GM18867 (cell line): ENCODE measurements around the gene ELK4.
A peak's percentile ranks its signal among the peaks of the same experiment; 100 is the strongest.

ENCODE experiments used
- ATAC-seq: cut with Tn5 transposase; IDR thresholded peaks from one replicate; pipeline ENCODE4 v1.9.1; 2021; ENCODE audit warnings: mild to moderate bottlenecking, moderate library complexity; ENCODE audit not compliant: unreplicated experiment

The ELK4 gene

GRCh38 chr1:205630241-205630640 is 1.6 kb downstream of the ELK4 start:
- no peak for ATAC-seq

- ATAC-seq, result no peak
Observed at GRCh38 chr1:205629751-205630150, 2.1 kb downstream of the ELK4 start.

DNA sequence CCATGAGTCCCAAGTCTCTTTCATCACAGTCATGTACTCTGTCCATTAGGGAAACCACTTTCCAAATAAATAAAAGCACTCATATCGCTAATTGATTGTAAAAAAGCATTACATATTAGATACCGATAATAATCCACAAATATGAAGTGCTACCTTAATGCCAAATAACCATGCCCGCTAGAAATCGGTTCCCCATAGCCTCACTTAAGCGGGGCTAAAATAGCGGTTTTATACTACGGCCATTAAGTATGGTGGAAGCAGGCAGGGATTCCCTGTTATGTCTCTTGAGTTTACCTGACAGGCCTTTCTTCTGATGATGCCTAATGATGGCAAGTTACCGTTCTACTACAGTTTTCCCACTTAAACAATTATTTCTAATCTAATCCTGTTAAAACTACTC is 3.9 kb downstream of the ELK4 start:
- no peak for ATAC-seq

GRCh38 chr1:205626216-205626615 is 5.6 kb downstream of the ELK4 start:
- ATAC-seq, result no peak

DNA sequence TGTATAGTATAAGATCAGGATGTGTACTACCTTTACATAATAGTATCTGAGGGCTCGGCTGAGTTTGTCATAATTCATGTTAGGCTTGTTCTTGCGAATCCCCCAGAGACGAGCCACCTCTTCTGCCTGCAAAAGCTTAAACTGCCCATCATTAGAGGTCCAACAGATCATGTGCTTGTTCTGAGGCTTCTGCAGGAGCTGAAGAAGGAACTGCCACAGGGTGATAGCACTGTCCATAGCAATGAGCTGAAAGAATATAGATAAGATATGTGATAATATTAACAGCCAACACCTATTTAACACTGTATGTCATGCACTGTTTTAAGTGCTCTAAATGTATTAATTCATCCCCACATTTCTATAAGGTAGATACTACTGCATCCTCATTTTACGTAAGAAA is 8.2 kb downstream of the ELK4 start:
- ATAC-seq, result no peak

DNA sequence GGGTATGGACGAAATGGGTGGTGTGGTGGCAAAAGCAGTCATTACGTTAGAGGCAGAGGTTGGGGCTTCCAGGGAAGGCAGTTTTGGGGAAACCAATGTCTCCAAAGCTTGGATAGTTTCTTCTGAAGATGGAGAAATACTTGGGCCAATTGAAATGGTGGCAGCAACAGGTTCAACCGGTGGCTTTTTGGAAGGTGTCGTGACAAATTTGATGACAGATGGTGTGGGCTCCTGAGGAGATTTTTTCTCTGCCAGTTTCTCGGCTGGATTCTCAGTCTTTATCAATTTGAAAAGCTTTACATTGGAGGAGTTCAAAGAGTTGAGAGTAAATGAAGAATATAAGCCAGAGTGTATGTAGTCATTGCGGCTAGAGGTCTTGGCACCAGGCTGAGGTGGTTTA is 11.5 kb downstream of the ELK4 start:
- no peak for ATAC-seq

GRCh38 chr1:205619376-205619775 is 12.4 kb downstream of the ELK4 start:
- ATAC-seq, result no peak

DNA sequence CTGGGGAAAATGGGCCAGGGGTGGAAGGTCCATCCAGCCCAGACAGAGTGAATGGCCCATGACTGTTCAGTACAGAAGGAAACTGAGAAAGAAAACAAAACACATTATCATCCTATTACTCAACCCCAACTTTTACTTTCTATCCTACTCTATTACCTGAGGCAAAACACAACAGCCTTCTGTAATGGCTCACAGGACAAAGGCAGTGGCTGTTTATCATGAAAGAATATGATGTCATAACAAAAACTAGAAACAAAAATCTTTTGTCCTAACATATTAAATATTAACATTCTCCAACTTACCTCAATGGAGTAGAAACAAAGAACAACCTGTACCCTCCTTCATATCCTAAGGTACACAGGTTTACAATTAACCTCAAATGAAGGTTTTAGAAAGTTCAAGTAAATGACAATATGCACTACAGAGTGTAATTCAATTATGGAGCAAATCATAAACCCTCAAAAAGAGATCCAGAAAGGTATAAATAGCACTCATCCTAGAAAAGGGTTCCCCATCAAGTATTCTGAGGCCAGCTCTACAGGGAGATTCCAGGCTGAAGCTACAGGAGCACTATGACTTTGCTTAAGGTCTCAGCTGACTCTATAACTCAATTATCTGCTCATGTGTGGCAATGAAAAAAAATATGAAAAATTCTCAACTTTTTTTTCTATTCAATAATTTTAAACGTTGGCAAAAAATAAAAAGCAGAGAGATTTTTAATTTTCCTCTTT is 15.1 kb downstream of the ELK4 start:
- peak; percentile 64 for ATAC-seq

GRCh38 chr1:205615789-205616188 is 16.0 kb downstream of the ELK4 start:
- no peak for ATAC-seq

DNA sequence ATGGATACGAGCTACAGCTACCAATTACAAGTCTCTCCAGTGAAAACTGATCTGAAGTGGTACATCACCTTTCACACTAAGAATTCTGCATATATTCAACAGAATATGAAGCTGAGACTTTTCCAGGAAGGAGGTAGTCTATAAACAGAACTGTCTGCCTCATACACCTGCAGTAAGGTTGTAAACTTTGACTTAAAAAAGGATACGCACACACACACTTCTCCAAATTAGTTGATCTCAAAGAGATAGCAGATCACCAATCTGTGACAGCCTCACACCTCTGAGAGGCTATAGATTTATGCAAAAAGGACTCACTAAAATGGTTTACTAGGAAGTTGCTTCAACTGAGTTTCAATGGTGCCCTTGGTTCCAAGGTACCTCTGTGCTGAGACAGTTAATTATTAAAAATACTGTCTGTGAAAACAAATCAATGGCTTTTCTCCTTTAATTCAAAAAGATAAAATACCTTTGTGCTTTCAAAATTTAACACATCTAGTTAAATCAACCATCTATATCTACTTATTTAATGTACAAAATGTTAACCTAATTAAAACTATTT is 17.9 kb downstream of the ELK4 start:
- no peak for ATAC-seq

DNA sequence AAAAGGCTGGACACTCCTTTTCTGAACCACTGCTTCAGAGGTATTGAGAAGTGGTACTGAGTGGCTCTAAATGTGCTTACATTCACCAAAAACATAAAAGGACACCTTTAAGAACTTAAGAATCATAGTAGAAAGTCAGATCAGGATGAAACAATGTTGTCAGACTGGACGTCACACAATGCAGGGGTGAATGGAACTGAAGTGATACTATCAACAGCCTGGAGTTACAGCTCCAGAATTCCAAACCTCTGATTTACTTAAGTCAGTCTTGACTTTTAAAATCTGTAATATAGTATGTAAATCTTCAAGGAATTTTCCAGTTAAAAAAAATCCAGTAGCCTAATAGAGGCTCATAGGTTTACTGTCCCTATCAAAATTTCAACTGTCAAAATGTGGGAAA is 19.3 kb downstream of the ELK4 start:
- no peak for ATAC-seq

- ATAC-seq, result no peak
Observed at GRCh38 chr1:205612104-205612503, 19.7 kb downstream of the ELK4 start.

- no peak for ATAC-seq
Observed at GRCh38 chr1:205610901-205611466, 20.8 kb downstream of the ELK4 start.

DNA sequence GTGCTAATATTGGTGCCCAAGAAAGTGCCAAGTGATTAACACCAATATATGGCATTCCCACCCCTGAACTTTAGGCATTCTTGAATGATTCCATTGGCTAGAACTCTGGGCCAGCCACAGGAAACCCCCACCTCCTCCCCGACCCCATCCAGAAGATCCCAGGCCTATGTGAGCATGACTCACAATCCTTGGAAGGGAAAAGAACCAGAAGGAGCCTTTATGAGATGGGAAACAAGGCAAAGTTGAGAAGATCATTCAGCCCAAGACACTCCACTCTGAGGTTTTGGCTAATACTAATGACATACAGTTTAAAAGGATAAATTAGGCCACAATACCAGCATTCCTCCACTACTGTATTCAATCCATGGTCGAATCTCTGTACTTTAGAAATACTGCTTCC is 21.8 kb downstream of the ELK4 start:
- ATAC-seq, result no peak

- ATAC-seq, result no peak
Observed at GRCh38 chr1:205604825-205605505, 26.8 kb downstream of the ELK4 start.

DNA sequence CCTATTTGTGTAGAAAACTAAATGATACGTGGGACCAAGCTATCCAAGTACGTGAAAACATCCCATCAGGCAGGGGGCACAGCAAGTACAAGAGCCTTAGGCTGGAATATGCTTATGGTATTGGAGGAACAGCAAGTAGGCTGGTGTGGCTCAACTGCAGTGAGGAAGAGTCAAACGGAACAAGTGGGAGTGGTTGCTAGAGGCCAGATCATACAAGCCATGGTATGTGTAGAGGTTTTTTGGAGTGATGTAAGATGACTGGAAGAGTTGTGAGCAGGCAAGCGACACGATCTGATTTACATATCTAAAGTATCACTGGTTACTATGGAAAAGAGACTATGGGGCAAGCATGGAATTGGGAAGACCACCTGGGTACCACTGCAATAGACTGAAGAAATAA is 27.8 kb downstream of the ELK4 start:
- no peak for ATAC-seq

DNA sequence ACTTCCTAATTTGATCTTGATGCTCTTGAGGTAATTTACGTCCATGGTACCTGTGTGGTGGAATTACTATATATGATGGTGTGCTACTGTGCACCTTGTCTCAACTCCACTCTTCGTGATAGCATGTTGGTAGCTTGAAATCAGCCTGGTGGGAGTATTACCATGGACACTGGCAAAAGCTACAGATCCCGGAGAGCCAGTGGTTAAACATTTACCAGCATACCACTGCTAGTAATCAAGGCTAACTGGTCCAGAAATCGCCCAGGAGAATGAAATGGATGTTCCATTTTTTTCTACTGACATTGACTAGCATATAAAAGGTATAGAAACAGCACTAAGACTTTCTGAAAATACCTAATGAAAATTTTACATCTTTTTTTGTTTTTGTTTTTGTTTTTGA is 30.6 kb downstream of the ELK4 start:
- ATAC-seq, result no peak

DNA sequence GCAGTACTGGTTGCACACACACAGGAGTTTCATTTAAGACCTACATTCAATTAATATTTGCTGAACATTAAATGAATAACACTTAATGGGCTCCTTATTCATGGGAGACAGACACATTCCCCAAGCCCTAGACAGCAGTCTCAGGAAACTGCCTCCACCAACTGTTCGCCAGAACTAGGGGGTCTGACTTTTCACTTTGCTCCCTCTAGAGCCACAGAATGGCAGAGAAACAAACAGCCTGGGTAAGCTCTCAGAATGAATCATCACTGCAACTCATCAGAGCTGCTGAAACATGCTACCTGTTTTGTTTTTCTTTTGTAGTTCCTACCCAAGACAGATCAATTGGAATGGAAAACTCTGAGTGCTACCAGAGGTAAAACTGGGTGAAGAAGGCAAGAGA is 31.7 kb downstream of the ELK4 start:
- ATAC-seq, result peak; percentile 73

DNA sequence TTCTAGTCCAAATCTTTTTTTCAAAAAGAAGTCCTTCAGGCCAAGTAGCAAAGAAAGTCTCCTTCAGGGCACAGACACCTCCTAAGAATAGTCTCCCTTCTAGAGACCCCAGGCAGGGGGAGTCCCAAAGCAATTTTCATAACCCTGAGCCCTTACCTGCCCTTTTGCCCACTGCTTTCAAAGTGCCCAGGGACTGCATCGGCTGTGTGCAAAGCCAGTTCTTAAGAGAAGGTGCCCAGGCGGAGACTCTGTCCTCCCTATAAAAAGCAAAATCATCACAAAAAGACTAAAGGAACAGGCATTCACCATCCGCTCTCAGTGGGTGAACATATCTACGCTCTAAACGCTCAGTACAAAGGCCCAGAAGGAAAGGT is 32.2 kb downstream of the ELK4 start:
- ATAC-seq, result no peak

DNA sequence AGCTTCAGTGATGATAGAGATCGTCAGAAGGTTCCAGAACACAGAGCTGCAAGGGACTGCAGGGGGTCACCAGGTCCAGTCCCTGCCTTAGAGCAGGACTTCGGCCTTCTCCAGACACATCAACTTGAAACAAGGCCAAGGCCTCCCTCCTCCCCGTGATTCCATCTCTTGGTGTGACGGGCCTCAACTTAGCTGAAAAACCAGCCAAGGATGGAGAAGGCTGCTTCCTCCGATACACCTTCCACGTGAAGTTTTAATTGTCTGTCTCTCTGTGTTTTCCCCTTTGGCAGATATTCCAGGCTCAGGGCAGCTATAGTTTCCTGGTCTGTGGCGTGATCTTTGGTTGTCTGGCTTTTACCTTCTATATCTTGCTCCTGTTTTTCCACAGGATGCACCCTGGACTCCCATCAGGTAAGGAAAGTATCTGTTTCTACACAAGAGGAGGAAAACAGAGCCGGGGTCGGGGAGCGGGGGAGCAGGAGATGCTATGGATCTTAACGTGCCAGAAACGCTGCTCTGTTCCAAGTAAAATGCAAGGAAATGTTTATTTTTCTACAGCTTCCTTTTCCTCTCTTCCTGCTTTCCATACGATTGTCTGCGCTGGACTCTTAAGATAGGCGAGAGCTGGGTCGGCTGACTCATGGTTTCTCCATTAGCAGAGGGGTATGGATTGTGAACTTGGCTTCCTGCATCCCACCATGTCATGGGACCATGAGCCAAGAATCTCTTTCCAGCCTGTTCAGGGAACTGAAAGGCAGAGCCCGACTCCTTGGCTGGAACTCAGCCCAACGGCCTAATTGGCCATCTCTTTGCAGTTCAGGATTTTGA is 32.8 kb downstream of the ELK4 start:
- no peak for ATAC-seq

GRCh38 chr1:205597691-205598314 is 34.0 kb downstream of the ELK4 start:
- no peak for ATAC-seq
